ENCODE results near the gene IL26. TPM values are rescaled to one million over a fixed set of nuclear protein-coding genes. Genes with fewer than 3 reads are reported as not detected.
"Not testable (repeated sequence)": the region's sequence is repeated elsewhere in the genome, so short reads cannot be mapped to it uniquely, and the experiment has no call there.

IL26 gene
- total RNA-seq, 1 donor from 2014 or later: 7.7 TPM

GRCh38 chr12:68235576-68235975, 10.0 kb upstream of the IL26 start:
- intact Hi-C loops (cut with micrococcal nuclease): no loop called here
- H3K4me3 Mint-ChIP-seq: peak overlapping the region; percentile 11
- peaks cover 6% of the 10 kb centered on the region for H3K9me3 Mint-ChIP-seq
- H3K4me1 Mint-ChIP-seq: peaks cover 72% of the 10 kb centered on the region
- no peaks in the 10 kb centered on the region for H3K27me3 Mint-ChIP-seq
- H3K27ac Mint-ChIP-seq: peak overlapping the region; percentile 14
- no peak for DNase-seq
- peaks cover 10% of the 10 kb centered on the region for H3K36me3 Mint-ChIP-seq (ENCODE audit: low read depth)

- no peak for DNase-seq
- Mint-ChIP-seq H3K36me3 (ENCODE audit: low read depth) (peaks cover 10% of the 10 kb centered on the region), H3K9me3 (peaks cover 6% of the 10 kb centered on the region), H3K27me3 (no peaks in the 10 kb centered on the region), H3K27ac (peak overlapping the region; percentile 45), H3K4me3 (no peak overlapping the region), H3K4me1 (peaks cover 62% of the 10 kb centered on the region)
- intact Hi-C loops (cut with micrococcal nuclease): no loop called here
Measured at GRCh38 chr12:68234140-68234539, 8.5 kb upstream of the IL26 start.

GRCh38 chr12:68233498-68233897, 7.9 kb upstream of the IL26 start:
- Mint-ChIP-seq H3K27me3 (no peaks in the 10 kb centered on the region), H3K36me3 (ENCODE audit: low read depth) (peaks cover 10% of the 10 kb centered on the region), H3K4me1 (peaks cover 59% of the 10 kb centered on the region), H3K4me3 (no peak overlapping the region), H3K9me3 (peaks cover 6% of the 10 kb centered on the region), H3K27ac (no peak overlapping the region)
- intact Hi-C loops (cut with micrococcal nuclease): no loop called here
- DNase-seq: peak; percentile 51

- Mint-ChIP-seq H3K36me3 (ENCODE audit: low read depth) (peaks cover 7% of the 10 kb centered on the region), H3K4me3 (no peak overlapping the region), H3K27ac (no peak overlapping the region), H3K9me3 (peaks cover 6% of the 10 kb centered on the region), H3K27me3 (peaks cover under 1% of the 10 kb centered on the region), H3K4me1 (peaks cover 46% of the 10 kb centered on the region)
- no peak for DNase-seq
- intact Hi-C loops (cut with micrococcal nuclease): no loop called here
Measured at GRCh38 chr12:68231691-68232090, 6.1 kb upstream of the IL26 start.

- Mint-ChIP-seq H3K36me3 (ENCODE audit: low read depth) (peaks cover 7% of the 10 kb centered on the region), H3K27me3 (peaks cover 5% of the 10 kb centered on the region), H3K27ac (peak overlapping the region; percentile 5), H3K4me3 (no peak overlapping the region), H3K4me1 (peaks cover 46% of the 10 kb centered on the region), H3K9me3 (peaks cover 6% of the 10 kb centered on the region)
- intact Hi-C loops (cut with micrococcal nuclease): no loop called here
- no peak for DNase-seq
Measured at GRCh38 chr12:68231229-68231628, 5.6 kb upstream of the IL26 start.

- peak; percentile 45 for DNase-seq
- no peak overlapping the region for H3K4me3 Mint-ChIP-seq
- intact Hi-C loops (cut with micrococcal nuclease): loop anchor here (10.0 kb wide), 1 partner anchor 575 kb away; the partner anchor contains the start of gene MDM2
- peaks cover 41% of the 10 kb centered on the region for H3K4me1 Mint-ChIP-seq
- peaks cover 7% of the 10 kb centered on the region for H3K27me3 Mint-ChIP-seq
- no peak overlapping the region for H3K27ac Mint-ChIP-seq
- peaks cover 3% of the 10 kb centered on the region for H3K36me3 Mint-ChIP-seq (ENCODE audit: low read depth)
- H3K9me3 Mint-ChIP-seq: peaks cover 3% of the 10 kb centered on the region
Measured at GRCh38 chr12:68229956-68230355, 4.3 kb upstream of the IL26 start.

- DNase-seq: peak; percentile 34
- no peak overlapping the region for H3K4me3 Mint-ChIP-seq
- intact Hi-C loops (cut with micrococcal nuclease): loop anchor here (10.0 kb wide), 1 partner anchor 577 kb away; the partner anchor contains the start of gene MDM2
- no peak overlapping the region for H3K27ac Mint-ChIP-seq
- H3K27me3 Mint-ChIP-seq: peaks cover 7% of the 10 kb centered on the region
- no peaks in the 10 kb centered on the region for H3K36me3 Mint-ChIP-seq (ENCODE audit: low read depth)
- no peaks in the 10 kb centered on the region for H3K9me3 Mint-ChIP-seq
- H3K4me1 Mint-ChIP-seq: peaks cover 30% of the 10 kb centered on the region
Measured at GRCh38 chr12:68227356-68227755, 1.7 kb upstream of the IL26 start.

- peak overlapping the region; percentile 21 for H3K27ac Mint-ChIP-seq
- intact Hi-C loops (cut with micrococcal nuclease): loop anchor here (2.0 to 10.0 kb wide), 3 partner anchors 34 to 580 kb away; partner anchors contain the start of genes MDM1 and MDM2
- no peaks in the 10 kb centered on the region for H3K36me3 Mint-ChIP-seq (ENCODE audit: low read depth)
- peak overlapping the region; percentile 27 for H3K4me3 Mint-ChIP-seq
- no peak for DNase-seq
- peaks cover 17% of the 10 kb centered on the region for H3K4me1 Mint-ChIP-seq
- no peaks in the 10 kb centered on the region for H3K9me3 Mint-ChIP-seq
- H3K27me3 Mint-ChIP-seq: peaks cover 9% of the 10 kb centered on the region
Measured at GRCh38 chr12:68224613-68225285, 861 bp downstream of the IL26 start.

GRCh38 chr12:68223067-68223747, 2.4 kb downstream of the IL26 start:
- H3K9me3 Mint-ChIP-seq: no peaks in the 10 kb centered on the region
- H3K4me1 Mint-ChIP-seq: peaks cover 17% of the 10 kb centered on the region
- H3K36me3 Mint-ChIP-seq (ENCODE audit: low read depth): no peaks in the 10 kb centered on the region
- peak overlapping the region; percentile 75 for H3K4me3 Mint-ChIP-seq
- H3K27ac Mint-ChIP-seq: peak overlapping the region; percentile 81
- DNase-seq: peak; percentile 91
- peaks cover 14% of the 10 kb centered on the region for H3K27me3 Mint-ChIP-seq
- intact Hi-C loops (cut with micrococcal nuclease): loop anchor here (1.0 to 10.0 kb wide), 6 partner anchors 18 to 582 kb away; partner anchors contain the start of genes MDM1, MDM2 and RAP1B

- H3K9me3 Mint-ChIP-seq: no peaks in the 10 kb centered on the region
- H3K4me1 Mint-ChIP-seq: peaks cover 17% of the 10 kb centered on the region
- intact Hi-C loops (cut with micrococcal nuclease): loop anchor here (2.0 to 10.0 kb wide), 3 partner anchors 18 to 582 kb away; partner anchors contain the start of genes MDM1 and MDM2
- H3K36me3 Mint-ChIP-seq (ENCODE audit: low read depth): no peaks in the 10 kb centered on the region
- no peak overlapping the region for H3K27ac Mint-ChIP-seq
- H3K4me3 Mint-ChIP-seq: peak overlapping the region; percentile 43
- DNase-seq: peak; percentile 54
- peaks cover 19% of the 10 kb centered on the region for H3K27me3 Mint-ChIP-seq
Measured at GRCh38 chr12:68222326-68222725, 3.3 kb downstream of the IL26 start.

GRCh38 chr12:68221497-68221896, 4.1 kb downstream of the IL26 start:
- H3K27ac Mint-ChIP-seq: no peak overlapping the region
- no peaks in the 10 kb centered on the region for H3K36me3 Mint-ChIP-seq (ENCODE audit: low read depth)
- H3K9me3 Mint-ChIP-seq: no peaks in the 10 kb centered on the region
- DNase-seq: peak; percentile 3
- peaks cover 16% of the 10 kb centered on the region for H3K27me3 Mint-ChIP-seq
- no peak overlapping the region for H3K4me3 Mint-ChIP-seq
- intact Hi-C loops (cut with micrococcal nuclease): loop anchor here (5.0 to 10.0 kb wide), 2 partner anchors 111 to 583 kb away; partner anchors contain the start of genes MDM1 and MDM2
- peaks cover 14% of the 10 kb centered on the region for H3K4me1 Mint-ChIP-seq

GRCh38 chr12:68210875-68211274, 14.7 kb downstream of the IL26 start:
- DNase-seq: peak; percentile 33
- peaks cover 19% of the 10 kb centered on the region for H3K4me1 Mint-ChIP-seq
- intact Hi-C loops (cut with micrococcal nuclease): no loop called here
- no peak overlapping the region for H3K4me3 Mint-ChIP-seq
- H3K36me3 Mint-ChIP-seq (ENCODE audit: low read depth): peaks cover 8% of the 10 kb centered on the region
- H3K27ac Mint-ChIP-seq: no peak overlapping the region
- H3K9me3 Mint-ChIP-seq: peaks cover 11% of the 10 kb centered on the region
- peaks cover 18% of the 10 kb centered on the region for H3K27me3 Mint-ChIP-seq

- H3K27ac Mint-ChIP-seq: peak overlapping the region; percentile 5
- H3K4me3 Mint-ChIP-seq; intact Hi-C loops (cut with micrococcal nuclease); H3K36me3 Mint-ChIP-seq (ENCODE audit: low read depth): not testable (repeated sequence)
- H3K27me3 Mint-ChIP-seq: peaks cover 19% of the 10 kb centered on the region
- peak; percentile 53 for DNase-seq
- peaks cover 17% of the 10 kb centered on the region for H3K4me1 Mint-ChIP-seq
- H3K9me3 Mint-ChIP-seq: peaks cover 11% of the 10 kb centered on the region
Measured at GRCh38 chr12:68209048-68209728, 16.4 kb downstream of the IL26 start.

Measured in activated CD4-positive, alpha-beta T cell treated with anti-CD3 and anti-CD28 coated beads, Interleukin-2, amount 10 ng/mL, durations not matched to agents 24 days and 14 days (primary cell).